Brain microvascular endothelial cell (primary cell): ENCODE measurements around the gene RFXAP.

ENCODE experiments used
- DNase-seq: peaks from one replicate; pipeline ENCODE4 v3.0.0-alpha.2; 2020
- H3K27ac ChIP-seq: fragments of 250-450 bp; sonication (Bioruptor Pico); 2 replicates; pipeline ENCODE4 v1.5.1; 2020; ENCODE audit warnings: mild to moderate bottlenecking, moderate library complexity
- H3K27me3 ChIP-seq: fragments of 250-450 bp; sonication (Bioruptor Pico); replicated peaks from 2 replicates; pipeline ENCODE4 v1.5.1; 2020; ENCODE audit warnings: mild to moderate bottlenecking
- H3K36me3 ChIP-seq: fragments of 250-450 bp; sonication (Bioruptor Pico); replicated peaks from 2 replicates; pipeline ENCODE4 v1.5.1; 2020; ENCODE audit warnings: mild to moderate bottlenecking
- H3K4me3 ChIP-seq: 2 replicates; pipeline ENCODE4 v1.5.1; 2011; ENCODE audit warnings: low read depth, mild to moderate bottlenecking, control low read depth, low read length, moderate library complexity
- in situ Hi-C: cut with HindIII; loops from 2 replicates; pipeline ENCODE4 v1.10.0; 2017; ENCODE audit warnings: low sequenced_read_pairs, low pct_ligation_motif_present
- TF ChIP-seq, protein P1 (sequence below): IDR thresholded peaks from 2 replicates; pipeline ENCODE4 v1.5.1; 2011; ENCODE audit warnings: low read depth, mild to moderate bottlenecking, moderate library complexity, low read length, control low read depth, inconsistent platforms; ENCODE audit errors: missing control alignments

The RFXAP gene

DNA sequence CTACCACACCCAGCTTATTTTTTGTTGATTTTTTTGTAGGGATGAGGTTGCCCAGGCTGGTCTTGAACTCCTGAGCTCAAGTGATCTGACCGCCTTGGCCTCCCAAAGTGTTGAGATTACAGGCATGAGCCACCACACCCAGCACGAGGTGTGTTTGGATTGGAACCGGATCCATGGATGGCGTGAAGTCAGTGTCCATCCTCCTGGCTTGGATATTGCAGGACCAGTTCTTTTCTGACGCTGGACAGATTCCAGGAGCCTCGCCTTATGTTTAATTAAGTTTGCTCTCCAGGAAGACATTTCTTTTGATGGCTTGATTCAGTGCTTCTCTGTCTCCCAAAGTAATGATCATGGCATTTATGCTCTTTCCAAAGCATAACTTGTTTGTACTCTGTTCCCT lies 14.4 kb upstream of the RFXAP start:
- TF ChIP-seq, protein P1, sequence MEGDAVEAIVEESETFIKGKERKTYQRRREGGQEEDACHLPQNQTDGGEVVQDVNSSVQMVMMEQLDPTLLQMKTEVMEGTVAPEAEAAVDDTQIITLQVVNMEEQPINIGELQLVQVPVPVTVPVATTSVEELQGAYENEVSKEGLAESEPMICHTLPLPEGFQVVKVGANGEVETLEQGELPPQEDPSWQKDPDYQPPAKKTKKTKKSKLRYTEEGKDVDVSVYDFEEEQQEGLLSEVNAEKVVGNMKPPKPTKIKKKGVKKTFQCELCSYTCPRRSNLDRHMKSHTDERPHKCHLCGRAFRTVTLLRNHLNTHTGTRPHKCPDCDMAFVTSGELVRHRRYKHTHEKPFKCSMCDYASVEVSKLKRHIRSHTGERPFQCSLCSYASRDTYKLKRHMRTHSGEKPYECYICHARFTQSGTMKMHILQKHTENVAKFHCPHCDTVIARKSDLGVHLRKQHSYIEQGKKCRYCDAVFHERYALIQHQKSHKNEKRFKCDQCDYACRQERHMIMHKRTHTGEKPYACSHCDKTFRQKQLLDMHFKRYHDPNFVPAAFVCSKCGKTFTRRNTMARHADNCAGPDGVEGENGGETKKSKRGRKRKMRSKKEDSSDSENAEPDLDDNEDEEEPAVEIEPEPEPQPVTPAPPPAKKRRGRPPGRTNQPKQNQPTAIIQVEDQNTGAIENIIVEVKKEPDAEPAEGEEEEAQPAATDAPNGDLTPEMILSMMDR, result no peak
- no peaks in the 10 kb centered on the region for H3K27me3 ChIP-seq

GRCh38 chr13:36806102-36806501 lies 12.9 kb upstream of the RFXAP start:
- in situ Hi-C loops, result no loop called here
- no peak for DNase-seq
- TF ChIP-seq, protein P1, result no peak
- Histone ChIP-seq H3K36me3 (no peaks in the 10 kb centered on the region), H3K27ac (no peak overlapping the region), H3K4me3 (no peak overlapping the region), H3K27me3 (no peaks in the 10 kb centered on the region)

More for the DNA sequence above, 14.4 kb upstream of the RFXAP start:
- no peak for DNase-seq
- in situ Hi-C loops, result no loop called here
- no peak overlapping the region for H3K27ac ChIP-seq
- no peaks in the 10 kb centered on the region for H3K36me3 ChIP-seq
- no peak overlapping the region for H3K4me3 ChIP-seq

GRCh38 chr13:36807616-36808015 lies 11.4 kb upstream of the RFXAP start:
- DNase-seq, result no peak
- H3K36me3 ChIP-seq, result no peaks in the 10 kb centered on the region
- no peak overlapping the region for H3K4me3 ChIP-seq
- no peak overlapping the region for H3K27ac ChIP-seq
- in situ Hi-C loops, result no loop called here
- TF ChIP-seq, protein P1, result no peak
- H3K27me3 ChIP-seq, result no peaks in the 10 kb centered on the region

DNA sequence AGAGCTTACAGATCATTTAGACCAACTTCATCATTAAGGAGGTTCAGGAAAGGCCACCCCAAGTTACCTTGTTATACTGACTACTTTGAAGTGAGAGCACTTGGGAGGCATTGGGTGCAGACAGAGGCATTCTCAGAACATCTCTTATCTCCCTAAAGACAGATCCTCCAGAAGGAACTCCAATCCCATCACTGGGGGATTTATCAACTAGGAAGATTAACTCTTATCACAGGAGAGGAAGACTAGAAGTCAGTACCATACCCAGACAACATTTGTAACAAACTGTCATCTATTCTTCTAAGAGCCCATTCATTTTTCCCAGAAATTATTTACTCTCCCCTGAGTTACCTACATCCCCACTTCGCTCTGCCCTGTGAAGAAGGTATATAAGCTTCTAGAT lies 5.8 kb upstream of the RFXAP start:
- Histone ChIP-seq H3K27ac (no peak overlapping the region), H3K36me3 (no peaks in the 10 kb centered on the region), H3K4me3 (no peak overlapping the region), H3K27me3 (no peaks in the 10 kb centered on the region)
- no peak for DNase-seq
- TF ChIP-seq, protein P1, result no peak
- in situ Hi-C loops, result no loop called here

DNA sequence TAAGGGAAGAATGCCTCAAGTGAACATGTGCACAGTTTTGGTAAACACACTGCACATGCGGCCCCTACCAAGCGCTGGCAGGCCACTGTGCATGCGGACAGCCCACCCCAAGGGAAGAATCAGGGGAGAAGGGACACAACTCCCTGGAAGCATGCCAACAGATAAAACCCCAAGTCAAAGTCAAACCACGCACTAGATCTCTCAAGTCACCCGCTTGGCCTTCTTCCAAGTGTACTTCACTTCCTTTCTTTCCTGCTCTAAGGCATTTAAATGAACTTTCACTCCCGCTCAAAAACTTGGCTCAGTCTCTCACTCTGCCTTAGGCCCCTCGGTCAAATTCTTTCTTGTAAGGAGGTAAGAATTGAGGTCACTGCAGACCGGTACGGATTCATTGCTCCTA lies 4.6 kb upstream of the RFXAP start:
- no peak for DNase-seq
- Histone ChIP-seq H3K4me3 (no peak overlapping the region), H3K36me3 (no peaks in the 10 kb centered on the region), H3K27ac (no peak overlapping the region), H3K27me3 (no peaks in the 10 kb centered on the region)
- TF ChIP-seq, protein P1, result no peak
- in situ Hi-C loops, result no loop called here

DNA sequence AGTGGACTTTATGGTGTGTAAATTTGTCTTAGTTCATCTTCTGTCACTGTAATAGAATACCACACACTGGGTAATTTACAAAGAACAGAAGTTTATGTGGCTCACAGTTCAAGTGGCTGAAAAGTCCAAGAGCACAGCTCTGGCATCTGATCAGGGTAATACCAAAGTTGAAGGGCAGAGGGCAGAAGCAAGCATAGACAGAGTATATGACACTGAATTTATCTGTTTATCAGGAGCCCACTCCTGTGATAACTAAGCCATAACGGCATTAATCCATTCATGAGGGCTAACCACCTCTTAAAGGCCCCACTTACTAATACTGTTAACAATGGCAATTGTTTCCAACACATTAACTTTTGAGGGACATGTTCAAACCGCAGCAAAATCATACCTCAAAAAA lies 4.0 kb upstream of the RFXAP start:
- H3K36me3 ChIP-seq, result no peaks in the 10 kb centered on the region
- DNase-seq, result no peak
- TF ChIP-seq, protein P1, result peak; percentile 56
- in situ Hi-C loops, result no loop called here
- no peak overlapping the region for H3K4me3 ChIP-seq
- H3K27ac ChIP-seq, result no peak overlapping the region
- no peaks in the 10 kb centered on the region for H3K27me3 ChIP-seq
